Measurements from ENCODE around the gene ASB18. TPM values are rescaled to one million over a fixed set of nuclear protein-coding genes. Genes with fewer than 3 reads are reported as not detected.
"Not testable (repeated sequence)": the region's sequence is repeated elsewhere in the genome, so short reads cannot be mapped to it uniquely, and the experiment has no call there.

ASB18 gene
- total RNA-seq, 1 donor from 2014 or later, result not detected

- H3K4me1 Mint-ChIP-seq, result peaks cover 5% of the 10 kb centered on the region
- no peaks in the 10 kb centered on the region for H3K4me1 ChIP-seq
- H3K9me3 ChIP-seq (ENCODE audit: low read depth), result no peaks in the 10 kb centered on the region
- no peaks in the 10 kb centered on the region for H3K36me3 Mint-ChIP-seq
- peaks cover 18% of the 10 kb centered on the region for H3K27me3 Mint-ChIP-seq (ENCODE audit: insufficient read depth, low read depth)
- H3K27me3 ChIP-seq, result no peaks in the 10 kb centered on the region
- H3F3A ChIP-seq (ENCODE audit: low read depth), result no peaks in the 10 kb centered on the region
- no peak overlapping the region for H3K4me3 Mint-ChIP-seq
- no peak for TF ChIP-seq CTCF (IDR thresholded peaks at IDR 0.05)
- TF ChIP-seq EZH2 (IDR thresholded peaks at IDR 0.05), result no peak
- TF ChIP-seq EZH2phosphoT487 (IDR thresholded peaks at IDR 0.05), result no peak
- no peak overlapping the region for H3K27ac ChIP-seq
- no peaks in the 10 kb centered on the region for H3K36me3 ChIP-seq
- peaks cover 2% of the 10 kb centered on the region for H3K9me3 Mint-ChIP-seq
- H3K4me2 ChIP-seq, result no peak overlapping the region
- no peak overlapping the region for H3K9ac ChIP-seq
- H3K4me3 ChIP-seq, result no peak overlapping the region
- H3K79me2 ChIP-seq (ENCODE audit: low read depth), result no peaks in the 10 kb centered on the region
- no peaks in the 10 kb centered on the region for H4K20me1 ChIP-seq (ENCODE audit: low read depth)
- H3K27ac Mint-ChIP-seq, result no peak overlapping the region
- no peak overlapping the region for H2AFZ ChIP-seq (replicated peaks)
- no peak for DNase-seq (ENCODE audit: low spot score)
These were observed 27.3 kb upstream of the ASB18 start for GRCh38 chr2:236291476-236291875.

- Histone ChIP-seq H3K27me3 (no peaks in the 10 kb centered on the region), H3K79me2 (ENCODE audit: low read depth) (no peaks in the 10 kb centered on the region), H3K27ac (no peak overlapping the region), H3K36me3 (no peaks in the 10 kb centered on the region), H3K4me1 (no peaks in the 10 kb centered on the region), H4K20me1 (ENCODE audit: low read depth) (no peaks in the 10 kb centered on the region), H3K9ac (no peak overlapping the region), H3K9me3 (ENCODE audit: low read depth) (no peaks in the 10 kb centered on the region), H3F3A (ENCODE audit: low read depth) (no peaks in the 10 kb centered on the region), H3K4me3 (no peak overlapping the region), H3K4me2 (no peak overlapping the region), H2AFZ (replicated peaks) (no peak overlapping the region)
- Mint-ChIP-seq H3K27ac (no peak overlapping the region), H3K4me3 (no peak overlapping the region), H3K36me3 (no peaks in the 10 kb centered on the region), H3K4me1 (peaks cover 5% of the 10 kb centered on the region), H3K9me3 (peaks cover 2% of the 10 kb centered on the region), H3K27me3 (ENCODE audit: insufficient read depth, low read depth) (peaks cover 18% of the 10 kb centered on the region)
- TF ChIP-seq CTCF (IDR thresholded peaks at IDR 0.05) (no peak), EZH2 (IDR thresholded peaks at IDR 0.05) (no peak), EZH2phosphoT487 (IDR thresholded peaks at IDR 0.05) (no peak)
- DNase-seq (ENCODE audit: low spot score), result no peak
These were observed 26.7 kb upstream of the ASB18 start for GRCh38 chr2:236290742-236291425.

- Histone ChIP-seq H2AFZ (replicated peaks) (no peak overlapping the region), H3K36me3 (no peaks in the 10 kb centered on the region), H3K27me3 (no peaks in the 10 kb centered on the region), H3K27ac (no peak overlapping the region), H3K9me3 (ENCODE audit: low read depth) (no peaks in the 10 kb centered on the region), H3K4me1 (no peaks in the 10 kb centered on the region), H3K4me3 (no peak overlapping the region), H3K9ac (no peak overlapping the region), H3F3A (ENCODE audit: low read depth) (no peaks in the 10 kb centered on the region), H3K79me2 (ENCODE audit: low read depth) (no peaks in the 10 kb centered on the region), H4K20me1 (ENCODE audit: low read depth) (no peaks in the 10 kb centered on the region), H3K4me2 (no peak overlapping the region)
- peaks cover 18% of the 10 kb centered on the region for H3K27me3 Mint-ChIP-seq (ENCODE audit: insufficient read depth, low read depth)
- H3K4me3 Mint-ChIP-seq, result no peak overlapping the region
- H3K36me3 Mint-ChIP-seq, result no peaks in the 10 kb centered on the region
- DNase-seq (ENCODE audit: low spot score), result no peak
- peaks cover 2% of the 10 kb centered on the region for H3K9me3 Mint-ChIP-seq
- no peak overlapping the region for H3K27ac Mint-ChIP-seq
- no peak for TF ChIP-seq CTCF (IDR thresholded peaks at IDR 0.05)
- no peak for TF ChIP-seq EZH2phosphoT487 (IDR thresholded peaks at IDR 0.05)
- TF ChIP-seq EZH2 (IDR thresholded peaks at IDR 0.05), result no peak
- peaks cover 5% of the 10 kb centered on the region for H3K4me1 Mint-ChIP-seq
These were observed 25.7 kb upstream of the ASB18 start for GRCh38 chr2:236289766-236290462.

- not testable (repeated sequence) for H3K4me2 ChIP-seq; H3K79me2 ChIP-seq (ENCODE audit: low read depth); H3K4me1 Mint-ChIP-seq; H3K4me3 Mint-ChIP-seq; H3K9me3 Mint-ChIP-seq; H3K4me1 ChIP-seq; H4K20me1 ChIP-seq (ENCODE audit: low read depth); H3K9me3 ChIP-seq (ENCODE audit: low read depth); H3K27me3 ChIP-seq; H2AFZ ChIP-seq (replicated peaks); H3K36me3 ChIP-seq; H3K27ac Mint-ChIP-seq; H3K27ac ChIP-seq; H3F3A ChIP-seq (ENCODE audit: low read depth); H3K36me3 Mint-ChIP-seq; H3K4me3 ChIP-seq; DNase-seq (ENCODE audit: low spot score); H3K9ac ChIP-seq
- H3K27me3 Mint-ChIP-seq (ENCODE audit: insufficient read depth, low read depth), result peaks cover 18% of the 10 kb centered on the region
These were observed 24.2 kb upstream of the ASB18 start for GRCh38 chr2:236288373-236288772.

Measured in neural progenitor cell (in vitro differentiated cells).